Breast epithelium (tissue), 4 donors: ENCODE measurements around the gene UNC79. TPM values are rescaled to one million over a fixed set of nuclear protein-coding genes. Genes with fewer than 3 reads are reported as not detected.

ENCODE experiments used
- DNase-seq, 2 donors: peaks; one replicate each; pipeline ENCODE4 v3.0.0-alpha.2; 2019; ENCODE audit warnings: low spot score in 2 of 2
- H3K27ac ChIP-seq, 2 donors: fragments of 200-600 bp; sonication (generic) in 1 of 2; one replicate each; pipeline ENCODE4 v1.5.1; 2016 to 2019; ENCODE audit warnings: mild to moderate bottlenecking in 1 of 2
- H3K27me3 ChIP-seq, 2 donors: fragments of 200-600 bp; sonication (generic) in 1 of 2; one replicate each; pipeline versions ENCODE4 v1.5.1 to v1.6.0; 2017 to 2019; ENCODE audit warnings: control low read depth in 1 of 2, mild to moderate bottlenecking in 1 of 2
- H3K36me3 ChIP-seq: fragments of 200-600 bp; one replicate; pipeline ENCODE4 v1.5.1; 2019
- H3K4me1 ChIP-seq, 2 donors: fragments of 200-600 bp; sonication (generic); one replicate each; pipeline ENCODE4 v1.5.1; 2016 to 2019; ENCODE audit warnings: control low read depth in 1 of 2
- H3K4me3 ChIP-seq, 3 donors: fragments of 200-600 bp; sonication (generic); 1 replicate in 2 of 3; 2 replicates in 1 of 3; pipeline ENCODE4 v1.5.1; 2016 to 2019; ENCODE audit warnings: mild to moderate bottlenecking in 3 of 3, moderate library complexity in 2 of 3
- H3K9me3 ChIP-seq, 2 donors: fragments of 200-600 bp; sonication (generic) in 1 of 2; one replicate each; pipeline ENCODE4 v1.5.1; 2016 to 2019; ENCODE audit warnings: control low read depth in 1 of 2
- POLR2A ChIP-seq: fragments of 450-650 bp; IDR thresholded peaks from one replicate; pipeline ENCODE4 v1.6.1; 2016; ENCODE audit warnings: antibody characterized with exemption, mild to moderate bottlenecking, moderate library complexity
- POLR2AphosphoS5 ChIP-seq, 3 donors: sonication (generic); formaldehyde crosslinking; IDR thresholded peaks; one replicate each; pipeline ENCODE4 v1.6.1; 2017; ENCODE audit warnings: antibody characterized with exemption in 3 of 3
- intact Hi-C: fragments of 100-400 bp; cut with DNase I; formaldehyde crosslinking; loops from one replicate; pipeline ENCODE4 v1.15.1; 2023; ENCODE audit warnings: low total_unique reads
- total RNA-seq, 3 donors: library from RNA; depleted of rRNA; stranded (reverse); fragments of >200 nt; gene quantifications; one replicate each; pipeline ENCODE4 v1.1.0, GENCODE V29; 2016
- TF ChIP-seq, protein P1 (sequence below), 3 donors: fragments of 450-650 bp; IDR thresholded peaks; one replicate each; pipeline ENCODE4 v1.5.1; 2016 to 2017; ENCODE audit warnings: antibody characterized with exemption in 3 of 3, mild to moderate bottlenecking in 3 of 3, moderate library complexity in 3 of 3

UNC79 gene
- total RNA-seq, 3 donors from 2014 or later = 0.29 to 0.32 TPM; not detected in 1

GRCh38 chr14:93540235-93540634 lies 109.5 kb downstream of the UNC79 start:
- no peaks in the 10 kb centered on the region for H3K27me3 ChIP-seq
- H3K27ac ChIP-seq = no peak overlapping the region
- intact Hi-C loops = no loop called here
- no peaks in the 10 kb centered on the region for H3K4me1 ChIP-seq
- DNase-seq = no peak
- TF ChIP-seq, protein P1, sequence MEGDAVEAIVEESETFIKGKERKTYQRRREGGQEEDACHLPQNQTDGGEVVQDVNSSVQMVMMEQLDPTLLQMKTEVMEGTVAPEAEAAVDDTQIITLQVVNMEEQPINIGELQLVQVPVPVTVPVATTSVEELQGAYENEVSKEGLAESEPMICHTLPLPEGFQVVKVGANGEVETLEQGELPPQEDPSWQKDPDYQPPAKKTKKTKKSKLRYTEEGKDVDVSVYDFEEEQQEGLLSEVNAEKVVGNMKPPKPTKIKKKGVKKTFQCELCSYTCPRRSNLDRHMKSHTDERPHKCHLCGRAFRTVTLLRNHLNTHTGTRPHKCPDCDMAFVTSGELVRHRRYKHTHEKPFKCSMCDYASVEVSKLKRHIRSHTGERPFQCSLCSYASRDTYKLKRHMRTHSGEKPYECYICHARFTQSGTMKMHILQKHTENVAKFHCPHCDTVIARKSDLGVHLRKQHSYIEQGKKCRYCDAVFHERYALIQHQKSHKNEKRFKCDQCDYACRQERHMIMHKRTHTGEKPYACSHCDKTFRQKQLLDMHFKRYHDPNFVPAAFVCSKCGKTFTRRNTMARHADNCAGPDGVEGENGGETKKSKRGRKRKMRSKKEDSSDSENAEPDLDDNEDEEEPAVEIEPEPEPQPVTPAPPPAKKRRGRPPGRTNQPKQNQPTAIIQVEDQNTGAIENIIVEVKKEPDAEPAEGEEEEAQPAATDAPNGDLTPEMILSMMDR (IDR thresholded peaks at IDR 0.05) = no peak
- no peak for TF ChIP-seq POLR2A
- TF ChIP-seq POLR2AphosphoS5 (IDR thresholded peaks at IDR 0.05) = no peak
- no peak overlapping the region for H3K4me3 ChIP-seq
- H3K9me3 ChIP-seq = no peaks in the 10 kb centered on the region
- no peaks in the 10 kb centered on the region for H3K36me3 ChIP-seq

DNA sequence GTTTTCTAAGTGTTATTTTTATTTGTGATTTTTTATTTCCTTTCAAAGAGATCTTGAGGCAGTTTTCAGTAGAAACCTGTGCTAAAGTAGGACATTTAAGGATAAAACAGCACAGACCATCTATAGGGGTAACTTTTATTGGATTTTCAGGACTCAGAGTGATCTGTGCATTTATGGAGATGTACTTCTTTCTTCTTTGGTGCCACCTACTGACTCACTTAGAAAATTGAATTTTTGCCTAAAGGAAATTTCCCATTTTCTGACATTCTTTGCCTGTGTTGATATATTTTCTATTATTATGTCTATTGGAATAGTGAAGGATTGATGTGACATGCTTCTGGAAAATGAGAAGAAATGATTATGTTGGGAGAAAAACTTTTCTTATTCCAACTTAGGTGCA lies 113.0 kb downstream of the UNC79 start:
- H3K4me1 ChIP-seq = no peaks in the 10 kb centered on the region
- no peaks in the 10 kb centered on the region for H3K27me3 ChIP-seq
- H3K4me3 ChIP-seq = no peak overlapping the region
- TF ChIP-seq POLR2AphosphoS5 (IDR thresholded peaks at IDR 0.05) (no peak), POLR2A (no peak)
- TF ChIP-seq, protein P1 (IDR thresholded peaks at IDR 0.05) = no peak
- DNase-seq = no peak
- H3K9me3 ChIP-seq = no peaks in the 10 kb centered on the region
- H3K27ac ChIP-seq = no peak overlapping the region
- intact Hi-C loops = no loop called here
- no peaks in the 10 kb centered on the region for H3K36me3 ChIP-seq

- no peaks in the 10 kb centered on the region for H3K9me3 ChIP-seq
- H3K36me3 ChIP-seq = no peaks in the 10 kb centered on the region
- no peak for DNase-seq
- H3K27me3 ChIP-seq = no peaks in the 10 kb centered on the region
- intact Hi-C loops = no loop called here
- H3K4me3 ChIP-seq = no peak overlapping the region
- no peak overlapping the region for H3K27ac ChIP-seq
- no peaks in the 10 kb centered on the region for H3K4me1 ChIP-seq
- TF ChIP-seq POLR2A (no peak), POLR2AphosphoS5 (IDR thresholded peaks at IDR 0.05) (no peak)
- TF ChIP-seq, protein P1 (IDR thresholded peaks at IDR 0.05) = no peak
Observed at GRCh38 chr14:93544212-93544611, 113.5 kb downstream of the UNC79 start.

- Histone ChIP-seq H3K4me1 (no peaks in the 10 kb centered on the region), H3K4me3 (no peak overlapping the region), H3K27ac (no peak overlapping the region), H3K36me3 (no peaks in the 10 kb centered on the region), H3K27me3 (no peaks in the 10 kb centered on the region), H3K9me3 (no peaks in the 10 kb centered on the region)
- TF ChIP-seq, protein P1 (IDR thresholded peaks at IDR 0.05) = no peak
- TF ChIP-seq POLR2A (no peak), POLR2AphosphoS5 (IDR thresholded peaks at IDR 0.05) (no peak)
- intact Hi-C loops = no loop called here
- no peak for DNase-seq
Observed at GRCh38 chr14:93546642-93547041, 115.9 kb downstream of the UNC79 start.

GRCh38 chr14:93548102-93548843 lies 117.5 kb downstream of the UNC79 start:
- intact Hi-C loops = no loop called here
- Histone ChIP-seq H3K36me3 (no peaks in the 10 kb centered on the region), H3K9me3 (no peaks in the 10 kb centered on the region), H3K4me3 (no peak overlapping the region), H3K4me1 (no peaks in the 10 kb centered on the region), H3K27me3 (no peaks in the 10 kb centered on the region), H3K27ac (no peak overlapping the region)
- no peak for TF ChIP-seq POLR2AphosphoS5 (IDR thresholded peaks at IDR 0.05)
- no peak for TF ChIP-seq POLR2A
- TF ChIP-seq, protein P1 (IDR thresholded peaks at IDR 0.05) = no peak
- DNase-seq = no peak
